Stimulated activated CD4-positive, alpha-beta T cell treated with anti-CD3 and anti-CD28 coated beads, Interleukin-1b, Interleukin-23, amount 100 ng/mL, for 1 hour (primary cell): ENCODE measurements around the gene PTPRG.

Experiments
- DNase-seq, 2 donors: peaks; one replicate each; pipeline ENCODE4 v3.0.0-alpha.2; 2020; ENCODE audit warnings: low read depth in 2 of 2

PTPRG gene

DNA sequence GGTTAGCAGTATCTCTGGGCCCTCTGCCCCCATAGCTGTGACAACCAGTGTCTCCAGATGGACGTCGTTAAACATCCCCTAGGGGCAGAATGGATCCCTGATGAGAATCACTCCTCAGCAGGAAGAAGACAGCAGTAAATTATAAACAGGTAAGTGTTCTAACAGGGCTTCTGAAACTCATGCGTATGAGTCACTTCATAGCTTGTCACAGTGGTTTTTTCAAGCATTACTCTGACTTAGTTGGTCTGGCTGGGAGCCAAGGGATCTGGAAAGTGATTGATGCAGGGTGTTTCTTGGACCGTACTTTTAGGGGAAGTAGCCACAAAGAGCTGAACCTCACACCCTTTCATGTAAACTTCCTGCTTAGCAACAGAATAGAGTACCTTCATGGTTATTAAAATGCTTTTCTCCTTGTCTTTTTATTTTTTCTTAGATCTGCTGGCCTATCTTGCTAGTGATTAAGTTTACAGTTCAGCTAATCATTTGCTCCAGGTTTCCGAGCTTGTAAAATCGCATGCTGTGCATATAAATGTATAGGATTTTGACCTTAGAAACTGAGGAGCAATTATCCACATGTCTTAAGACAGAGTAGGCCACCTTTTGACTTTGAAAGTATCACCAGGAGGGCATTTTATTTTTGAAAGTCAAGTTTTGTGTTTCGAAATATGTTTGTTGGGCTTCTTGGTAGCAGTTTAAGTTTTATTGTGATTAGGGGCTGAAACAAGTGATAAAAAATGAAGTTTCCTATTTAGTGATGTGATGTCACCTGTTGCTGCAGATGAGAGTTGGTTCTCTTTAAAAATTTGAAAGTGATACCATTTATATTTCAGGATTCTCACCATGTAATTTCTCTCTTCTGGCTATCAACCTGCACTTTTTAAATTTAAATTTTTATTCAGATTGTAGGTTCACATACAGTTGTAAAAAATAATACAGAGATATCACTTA lies 333.9 kb downstream of the PTPRG start:
- no peak for DNase-seq

DNA sequence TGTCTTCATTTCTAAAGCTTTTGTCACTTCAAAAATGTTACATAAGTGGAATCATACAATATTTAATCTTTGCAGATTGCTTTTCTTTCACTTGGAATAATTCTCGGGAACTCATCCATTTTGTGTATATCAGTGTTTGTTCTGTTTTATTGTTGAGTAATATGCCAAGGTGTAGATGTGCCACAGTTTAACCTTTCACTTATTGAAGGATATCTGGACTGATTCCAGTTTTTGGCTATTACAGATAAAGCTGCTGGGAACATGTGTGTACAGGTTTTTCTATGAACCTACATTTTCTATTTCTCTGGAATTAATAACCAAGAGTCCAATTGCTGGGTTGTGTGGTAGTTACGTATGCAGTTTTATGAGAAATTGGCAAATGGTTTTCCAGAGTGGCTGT lies 334.9 kb downstream of the PTPRG start:
- no peak for DNase-seq

DNA sequence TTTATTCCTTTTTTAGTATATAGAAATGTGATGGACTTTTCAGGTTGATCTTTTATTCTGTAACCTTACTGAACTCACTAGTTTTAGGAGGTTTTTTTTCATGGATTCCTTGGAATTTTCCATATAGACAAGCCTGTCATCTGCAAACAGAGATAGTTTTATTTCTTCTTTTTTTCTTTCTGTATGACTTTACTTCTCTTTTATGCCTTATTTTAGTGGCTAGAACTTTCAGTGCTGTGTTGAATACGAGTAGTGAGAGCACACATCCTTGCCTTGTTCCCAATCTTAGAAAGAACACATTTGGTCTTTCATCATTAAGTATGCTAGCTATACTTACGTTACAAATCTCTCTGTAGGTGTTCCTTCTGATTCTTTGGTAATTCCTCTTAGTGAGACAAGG lies 336.5 kb downstream of the PTPRG start:
- no peak for DNase-seq

DNA sequence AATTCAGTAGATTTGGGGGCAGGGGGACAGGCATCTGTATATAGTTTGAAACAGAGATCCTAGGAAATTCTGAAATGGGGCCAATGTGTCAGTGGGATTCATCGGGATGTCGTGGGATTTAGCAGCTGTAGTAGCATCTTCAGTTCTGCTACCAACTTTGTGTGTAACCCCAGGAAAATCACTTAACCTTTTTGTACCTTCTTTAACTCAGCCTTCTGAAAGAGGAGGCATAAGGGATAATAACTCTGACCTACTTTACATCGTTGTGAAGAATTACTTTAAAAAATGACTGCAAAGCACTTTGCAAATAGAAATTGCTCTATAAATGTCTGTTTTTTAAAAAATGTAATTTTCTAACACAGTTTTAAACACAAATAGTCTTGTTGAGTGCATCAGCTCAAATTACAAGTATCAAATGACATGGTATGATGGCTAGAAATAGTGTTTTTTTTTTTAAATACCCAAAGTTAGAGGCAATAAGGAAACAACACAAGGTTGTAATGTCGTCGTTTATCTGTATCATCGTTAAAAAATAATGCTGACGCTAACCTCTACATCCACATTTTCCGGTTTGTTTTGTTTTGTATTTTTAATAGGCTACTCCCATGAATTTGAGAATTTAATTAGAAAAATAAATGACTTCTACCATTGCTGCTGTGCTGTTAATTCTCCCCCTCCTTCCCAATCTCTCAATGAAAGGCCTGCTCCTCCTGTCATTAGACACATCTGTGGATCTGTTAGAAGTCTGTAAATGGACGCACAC lies 338.5 kb downstream of the PTPRG start:
- DNase-seq: no peak

DNA sequence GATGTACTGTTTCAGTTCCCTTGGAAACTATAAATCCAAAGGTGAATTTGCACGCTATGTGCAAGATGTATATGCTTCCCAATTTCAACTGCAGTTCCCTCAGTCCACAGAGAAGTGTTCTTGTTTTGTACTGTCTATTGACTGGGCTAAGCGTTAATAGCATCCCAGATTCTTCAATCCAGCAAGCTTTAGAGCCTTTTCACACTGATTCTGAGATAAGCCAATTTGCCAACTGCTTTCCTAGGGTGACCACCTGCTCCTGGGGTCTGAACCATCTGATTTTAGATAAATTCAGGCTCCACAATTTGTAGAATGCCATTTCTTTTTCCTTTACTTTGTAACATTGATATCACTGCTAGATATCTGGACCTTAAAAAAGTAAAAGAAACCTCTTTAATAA lies 340.1 kb downstream of the PTPRG start:
- DNase-seq: no peak

DNA sequence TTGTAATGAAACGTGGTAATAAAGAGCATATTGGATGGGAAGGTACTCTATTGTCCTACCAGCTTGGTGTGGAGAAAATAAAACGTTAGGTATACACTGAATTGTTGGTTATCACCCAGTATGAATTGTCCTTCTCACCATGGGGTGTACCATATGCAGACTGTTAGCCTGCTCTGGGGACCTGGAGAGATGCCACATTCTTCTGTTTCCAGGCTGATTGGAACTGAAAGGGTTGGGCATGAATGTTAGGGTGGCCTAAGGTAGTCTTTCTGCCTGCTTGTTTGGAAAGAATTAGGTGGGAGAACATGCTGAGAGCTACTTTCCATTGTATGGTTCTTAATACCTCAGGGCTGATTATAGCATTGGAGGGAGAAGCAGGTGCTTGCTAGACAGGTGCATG lies 340.6 kb downstream of the PTPRG start:
- no peak for DNase-seq

DNA sequence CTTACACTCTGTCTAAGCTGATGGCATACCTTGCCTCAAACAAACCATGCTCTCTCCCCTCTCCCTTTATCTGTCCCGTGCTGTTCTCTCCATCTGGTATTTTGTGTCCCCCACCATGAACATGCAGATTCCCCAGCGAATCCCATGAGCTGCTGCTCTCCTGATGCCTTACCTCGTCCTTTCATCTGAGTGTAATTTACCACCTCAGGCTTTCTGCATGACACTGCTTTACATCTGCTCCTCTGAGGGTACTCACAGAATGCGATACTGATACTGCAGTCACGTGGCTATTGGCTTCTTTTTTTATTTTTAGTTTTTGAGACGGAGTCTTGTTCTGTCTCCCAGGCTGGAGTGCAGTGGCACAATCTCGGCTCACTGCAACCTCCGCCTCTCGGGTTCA lies 341.7 kb downstream of the PTPRG start:
- DNase-seq: no peak

DNA sequence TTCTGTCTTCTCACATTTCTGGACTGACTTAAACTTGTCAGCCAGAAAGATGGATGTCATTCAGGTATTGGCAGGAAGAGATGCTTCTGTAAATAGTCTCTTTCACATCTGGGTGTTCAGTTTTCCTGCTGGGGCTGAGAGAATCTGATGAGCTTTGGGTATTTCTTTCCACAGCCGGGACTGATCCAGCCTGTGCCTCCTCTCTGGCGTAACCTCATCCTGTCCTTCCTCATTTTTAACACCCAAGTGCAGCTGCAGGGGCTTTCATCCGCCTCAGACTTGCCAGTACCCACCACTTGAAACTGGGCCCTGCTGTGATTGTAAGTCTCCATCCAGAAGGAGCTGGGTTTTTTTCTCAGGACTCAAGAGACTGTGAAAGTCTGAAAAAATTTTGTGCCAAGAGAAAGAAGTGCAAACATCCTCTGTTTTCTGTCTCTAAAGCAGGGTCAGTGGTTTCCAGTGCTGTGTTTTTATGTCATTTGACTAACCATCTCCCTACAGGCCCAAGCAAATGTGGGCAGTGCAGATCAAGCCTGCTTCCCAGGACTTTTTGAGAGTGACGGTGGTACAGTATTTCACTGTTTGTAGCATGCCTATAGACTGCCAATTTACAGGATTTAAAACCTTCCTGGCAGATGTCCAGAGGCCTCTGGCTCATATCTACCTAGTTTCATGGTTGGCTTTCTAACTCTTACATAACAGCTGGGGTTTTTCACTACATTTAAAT lies 342.7 kb downstream of the PTPRG start:
- no peak for DNase-seq

DNA sequence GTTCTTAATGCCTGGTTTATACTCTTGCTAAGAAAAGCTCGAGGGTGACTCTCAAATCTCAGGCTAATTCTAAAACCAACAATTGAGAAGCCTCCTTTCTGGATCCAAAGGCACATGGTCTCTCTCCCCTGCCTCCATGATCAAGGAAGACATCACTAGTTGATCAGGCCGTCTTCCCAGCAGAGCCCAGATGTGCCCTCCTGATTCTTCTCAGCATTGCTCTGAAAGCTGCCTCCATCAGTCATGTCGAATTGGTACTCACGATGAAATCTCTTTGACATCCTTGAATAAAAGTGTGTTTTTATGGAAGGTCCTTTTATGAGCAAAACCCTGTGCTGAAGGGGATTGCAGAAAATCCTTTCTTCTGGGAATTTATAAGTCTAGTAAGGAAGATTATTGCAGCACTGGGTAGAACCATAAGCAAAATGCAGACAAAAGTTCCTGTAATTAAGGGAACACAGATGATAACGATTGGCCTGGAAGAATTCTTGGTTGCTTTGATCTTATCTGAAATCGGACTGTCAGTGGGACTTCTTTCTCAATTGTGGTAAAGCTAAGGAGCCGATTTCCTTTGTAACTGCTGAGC lies 345.9 kb downstream of the PTPRG start:
- no peak for DNase-seq

DNA sequence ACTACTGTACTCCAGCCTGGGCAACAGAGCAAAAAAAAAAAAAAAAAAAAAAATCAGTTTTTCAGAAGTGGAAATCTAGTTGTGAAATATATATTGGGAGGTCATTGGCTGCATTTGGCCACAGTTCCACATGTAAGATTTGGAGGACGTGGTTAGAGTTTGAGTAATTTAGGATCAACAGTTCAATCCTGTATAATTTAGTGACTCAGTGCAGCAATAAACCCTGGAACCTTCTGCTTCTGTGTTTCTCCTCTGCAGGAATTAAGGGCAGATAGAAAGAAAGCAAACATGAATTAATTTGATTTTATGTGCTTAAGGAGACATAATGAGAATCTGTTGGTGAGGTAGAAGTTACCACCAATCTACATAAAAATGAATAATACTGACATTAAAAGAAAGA lies 347.0 kb downstream of the PTPRG start:
- no peak for DNase-seq

DNA sequence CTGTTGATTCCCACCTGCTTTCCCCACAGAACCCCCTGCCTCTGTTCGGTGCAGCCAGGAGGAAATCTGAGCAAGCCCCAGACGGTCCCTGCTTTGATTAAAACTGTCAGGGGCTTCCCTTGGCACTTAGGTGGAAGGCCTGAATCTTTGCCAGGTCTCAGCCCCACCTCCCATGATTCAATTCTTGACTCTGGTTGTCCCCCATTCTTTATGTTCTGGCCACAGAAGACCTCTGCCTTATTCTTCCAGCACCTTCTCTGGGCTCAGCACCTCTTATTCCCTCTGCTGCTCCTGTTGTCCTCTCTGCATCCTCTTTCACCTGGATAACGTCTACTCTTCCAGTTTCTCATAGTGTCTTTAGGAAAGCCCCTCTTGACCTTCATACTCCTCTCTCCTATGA lies 349.4 kb downstream of the PTPRG start:
- DNase-seq: no peak

DNA sequence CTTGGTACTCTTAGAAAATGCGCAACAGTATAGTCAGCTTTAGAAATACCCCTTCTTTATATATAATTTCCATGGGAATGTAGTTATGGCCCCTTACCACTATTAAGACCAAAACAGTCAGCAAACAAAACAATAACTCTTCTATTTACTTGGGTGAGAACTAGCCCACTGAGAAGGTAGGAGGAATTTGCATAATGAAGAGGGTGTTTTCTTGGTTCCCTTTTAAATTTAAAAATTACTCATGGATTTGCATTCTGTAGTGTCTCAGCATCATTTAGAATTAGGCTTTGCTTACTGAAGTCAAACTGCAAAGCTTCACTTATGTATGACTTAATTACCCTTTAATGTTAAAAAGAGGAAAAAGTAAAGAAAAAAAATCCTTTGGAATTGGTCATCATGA lies 350.8 kb downstream of the PTPRG start:
- no peak for DNase-seq

DNA sequence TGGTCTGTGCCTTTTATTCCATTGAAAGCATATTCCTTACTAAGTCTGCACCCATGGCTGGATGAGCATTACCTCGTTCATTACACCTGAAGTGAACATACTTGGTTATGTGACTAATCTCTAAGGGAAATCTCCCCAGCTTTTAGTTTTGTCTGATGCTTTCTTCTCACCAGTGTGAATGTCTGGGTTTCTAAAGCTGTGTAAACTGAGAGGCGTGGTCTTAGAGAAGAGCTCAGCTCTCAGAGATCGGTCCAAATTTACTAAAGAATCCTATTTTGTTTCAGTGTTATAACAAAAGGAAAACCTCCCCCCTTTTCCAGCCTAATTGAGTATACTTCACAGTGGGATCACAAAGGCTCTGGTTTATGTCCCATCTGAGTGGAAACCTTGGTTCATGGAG lies 352.3 kb downstream of the PTPRG start:
- DNase-seq: no peak

DNA sequence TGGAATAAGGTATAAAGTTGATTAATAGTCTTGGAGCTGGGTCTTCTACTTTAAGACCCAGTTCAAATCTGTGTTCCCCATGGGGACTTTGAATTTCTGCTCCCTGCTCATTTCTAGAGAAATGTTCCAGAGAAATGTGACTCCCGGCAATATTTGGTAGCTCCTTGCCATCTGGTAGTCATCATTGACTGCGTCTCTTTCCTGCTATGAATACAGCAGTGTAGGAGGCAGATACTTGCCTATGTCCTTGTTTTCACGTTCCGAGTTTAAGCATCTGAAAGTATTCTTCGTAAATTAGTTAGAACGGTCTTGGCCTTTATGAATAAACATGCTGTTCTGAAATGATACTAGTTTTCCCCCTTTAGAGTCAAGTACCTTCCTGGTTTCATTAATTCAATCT lies 352.9 kb downstream of the PTPRG start:
- DNase-seq: no peak

DNA sequence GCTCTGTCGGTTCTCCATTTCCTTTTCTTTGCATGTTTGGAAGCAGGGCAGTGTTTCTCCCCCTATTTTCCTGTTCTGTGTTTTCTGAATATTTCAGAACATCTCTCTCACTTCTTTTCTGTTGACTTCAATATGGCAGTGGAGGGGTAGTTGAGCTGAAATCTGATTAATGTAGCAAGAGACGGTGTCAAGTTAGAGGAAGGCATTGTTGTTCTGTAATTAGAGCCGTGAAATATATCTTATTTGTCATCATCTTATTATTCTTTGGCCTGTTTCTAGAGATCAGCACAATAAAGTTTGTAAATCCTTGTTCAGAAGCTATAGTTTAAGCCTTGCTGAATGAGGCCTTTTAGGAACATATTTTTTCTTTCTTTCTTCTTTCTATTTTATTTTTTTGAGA lies 353.9 kb downstream of the PTPRG start:
- DNase-seq: no peak

DNA sequence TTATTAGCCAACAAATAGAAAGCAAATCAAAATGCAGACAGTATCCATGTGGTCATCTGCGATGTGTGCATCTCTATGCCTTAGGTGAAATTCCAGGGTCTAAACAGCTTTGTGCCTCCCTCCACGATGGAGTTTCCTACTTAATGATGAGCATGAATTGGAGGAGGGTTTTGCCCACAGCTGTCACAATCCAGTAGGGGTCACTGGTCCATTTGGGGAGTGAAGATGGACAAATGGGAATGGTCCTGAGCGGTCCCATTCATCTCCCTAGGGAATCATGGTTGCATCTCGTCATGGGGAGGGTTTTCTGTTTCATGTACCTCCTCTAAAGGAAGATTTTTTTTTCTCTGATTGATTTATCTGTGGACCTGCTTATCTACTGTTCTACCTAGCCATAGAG lies 358.0 kb downstream of the PTPRG start:
- no peak for DNase-seq

DNA sequence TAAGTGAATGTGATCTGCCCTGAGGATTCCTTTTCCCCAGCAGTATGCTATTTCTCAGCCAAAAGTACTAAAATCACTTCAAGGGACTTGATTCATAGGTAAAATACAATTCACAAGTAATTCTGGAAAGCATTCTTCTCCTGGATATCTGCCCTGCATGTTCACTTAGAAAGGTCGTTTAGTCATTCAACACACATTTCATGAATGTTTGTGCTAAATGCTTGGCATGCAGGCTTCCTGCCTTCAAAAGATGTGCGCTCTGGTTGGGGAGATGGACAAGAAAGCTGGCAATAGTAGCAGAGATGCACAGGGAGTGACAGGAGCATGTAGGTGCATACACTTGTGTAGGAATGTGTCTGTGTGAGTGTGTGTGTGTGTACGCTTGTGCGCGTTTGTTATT lies 360.7 kb downstream of the PTPRG start:
- DNase-seq: no peak

DNA sequence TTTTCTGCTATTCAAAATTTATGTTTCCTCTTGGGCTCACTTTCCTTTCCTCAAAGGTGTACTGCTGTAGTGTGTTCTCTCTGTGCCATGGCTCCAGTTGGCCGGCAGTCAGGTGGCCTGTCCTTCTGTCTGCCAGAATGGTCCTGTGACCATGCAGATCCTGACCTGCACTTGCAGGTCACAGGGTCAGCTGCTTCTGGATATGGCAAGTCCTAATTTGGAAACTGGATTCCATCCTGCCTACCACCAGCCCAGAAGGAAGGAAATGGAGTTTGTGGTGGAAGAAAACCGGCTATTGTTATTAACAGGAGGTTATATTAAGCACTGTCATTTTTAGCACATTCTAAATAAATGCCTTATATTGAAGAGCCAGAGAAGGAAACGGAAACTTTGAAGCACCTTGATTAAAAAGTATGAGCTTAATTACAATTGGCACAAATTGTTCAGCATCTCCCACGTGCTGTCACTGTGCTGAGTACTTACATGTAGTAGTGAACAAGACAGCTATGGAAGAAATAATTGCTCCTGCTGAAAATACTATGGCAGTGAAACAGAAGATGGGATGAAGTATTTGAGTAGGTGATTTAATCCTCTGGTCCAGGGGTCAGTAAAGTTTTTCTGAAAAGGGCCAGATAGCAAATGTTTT lies 362.8 kb downstream of the PTPRG start:
- DNase-seq: no peak

DNA sequence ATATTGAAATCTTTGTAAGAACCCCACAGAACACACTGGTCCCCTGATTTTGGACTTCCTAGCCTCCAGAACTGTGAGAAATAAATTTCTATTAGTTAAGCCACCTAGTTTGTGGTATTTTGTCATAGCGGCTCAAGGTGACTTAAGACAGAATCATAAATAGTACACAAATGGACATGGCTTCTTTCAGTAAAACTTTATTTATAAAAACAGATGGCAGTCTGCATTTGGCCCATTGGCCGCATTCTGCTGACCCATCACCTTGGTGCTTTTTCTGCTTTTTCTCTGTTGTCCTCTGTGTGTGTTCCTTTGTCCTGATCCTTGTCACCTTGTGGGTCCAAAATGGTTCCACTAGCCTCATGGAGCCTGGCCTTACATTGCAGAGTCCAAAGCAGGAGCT lies 363.6 kb downstream of the PTPRG start:
- no peak for DNase-seq

DNA sequence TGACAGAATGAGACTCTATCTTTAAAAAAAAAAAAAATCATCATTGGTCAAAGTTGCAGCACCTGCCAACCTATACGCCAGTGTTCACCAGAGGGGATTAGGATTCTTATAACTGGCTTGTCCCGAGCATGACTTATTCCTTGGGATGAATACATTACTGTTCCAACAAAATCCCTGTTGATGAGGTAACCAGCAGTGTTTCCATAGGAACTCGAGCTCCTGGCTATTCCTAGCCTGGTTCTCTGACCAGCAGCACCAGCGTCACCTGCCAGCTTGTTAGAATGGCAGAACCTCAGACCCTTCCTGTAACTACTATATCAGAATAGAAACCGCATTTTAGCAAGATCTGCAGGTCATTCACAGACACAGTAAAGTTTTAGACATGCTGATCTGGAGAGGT lies 364.4 kb downstream of the PTPRG start:
- no peak for DNase-seq

DNA sequence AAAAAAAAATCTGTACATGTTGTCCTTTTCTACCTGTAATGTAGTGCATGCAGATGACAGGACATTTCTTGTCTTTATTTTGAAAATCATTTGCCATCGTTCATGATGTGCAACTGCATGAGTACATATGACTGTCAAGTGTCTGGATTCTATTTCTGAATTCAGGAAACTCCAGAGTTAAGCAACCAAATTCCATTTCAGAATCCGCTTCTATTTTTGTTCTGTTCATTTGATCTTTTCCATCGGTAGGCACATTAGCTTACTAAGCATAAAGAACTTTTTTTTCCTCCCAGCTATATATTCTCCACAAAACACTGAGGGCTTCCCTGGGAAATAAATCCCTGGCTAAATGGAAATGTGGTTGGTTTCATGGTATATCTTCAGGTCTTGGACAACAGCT lies 365.6 kb downstream of the PTPRG start:
- no peak for DNase-seq

DNA sequence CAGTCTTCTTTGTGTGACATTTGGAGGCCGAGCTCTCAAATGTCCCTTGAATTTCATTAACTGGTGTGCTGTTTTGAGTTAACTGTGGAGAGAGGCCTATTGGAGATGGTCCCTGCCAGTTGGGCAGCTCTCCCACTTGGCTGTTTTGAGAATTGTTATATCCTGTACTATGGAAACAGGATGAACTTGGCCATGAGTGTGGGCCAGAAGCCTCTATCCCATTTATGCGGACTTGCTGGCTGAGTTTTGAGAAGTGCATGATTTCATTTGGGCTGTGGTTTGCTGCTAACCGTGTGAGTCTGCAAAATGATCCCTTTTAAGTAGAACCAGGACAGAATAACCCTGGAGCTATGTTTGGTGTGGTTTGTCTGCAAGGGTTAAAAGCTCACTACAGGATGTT lies 366.0 kb downstream of the PTPRG start:
- DNase-seq: no peak
